NCI-H2227 (cell line): ENCODE data around the gene PRPF19.

Experiments used
- DNase-seq: peaks from one replicate; lab custom pipeline; 2025; ENCODE audit not compliant: unreplicated experiment; lab: John Stamatoyannopoulos, UW

Gene PRPF19

GRCh38 chr11:60876168-60876485, 30.3 kb downstream of the PRPF19 start:
- DNase-seq: no peak

GRCh38 chr11:60875366-60876167, 30.8 kb downstream of the PRPF19 start:
- no peak for DNase-seq

DNA sequence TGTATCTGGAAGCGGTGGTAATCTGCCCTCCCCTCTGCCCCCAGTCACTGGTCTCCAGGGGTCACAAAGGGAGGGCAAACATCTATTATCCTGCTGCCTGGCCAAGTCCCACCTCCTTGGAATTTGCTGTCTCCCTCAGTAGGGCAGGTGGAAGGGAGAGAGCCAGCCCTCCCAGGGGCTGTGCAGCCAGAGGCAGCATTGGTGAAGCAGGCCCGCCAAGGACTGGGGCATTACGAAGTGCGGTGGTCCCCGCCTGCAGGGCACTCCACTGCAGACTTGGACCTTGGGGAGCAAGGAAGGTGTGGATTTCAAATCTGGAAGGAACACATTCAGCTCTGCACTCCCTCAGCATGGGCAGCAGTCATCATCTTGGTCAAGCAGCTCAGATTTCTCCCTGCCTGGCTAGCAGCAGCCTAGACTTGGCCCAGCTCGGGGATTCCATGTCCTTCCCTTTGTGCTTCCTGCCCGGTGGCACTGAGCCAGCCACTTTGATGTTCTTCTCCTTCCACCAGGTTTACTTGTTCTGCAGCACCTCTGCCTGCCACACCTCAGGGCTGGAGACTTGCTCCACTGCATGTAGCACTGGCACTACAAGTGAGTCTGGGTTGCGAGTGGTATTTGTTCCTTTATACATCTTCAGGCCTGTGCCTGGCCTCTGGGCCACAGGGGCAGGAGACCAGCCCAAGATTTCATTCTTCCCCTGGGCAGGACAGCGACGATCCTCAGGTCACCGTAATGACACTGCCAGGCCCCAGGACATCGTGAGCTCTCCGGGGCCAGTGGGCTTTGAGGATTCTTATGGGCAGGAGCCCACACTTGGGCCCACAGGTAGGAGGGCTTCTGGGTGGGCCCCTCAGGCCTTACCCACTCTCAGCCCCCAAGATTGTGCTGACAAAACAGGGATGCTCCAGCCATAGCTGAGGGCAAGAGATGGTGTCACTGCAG, 31.7 kb downstream of the PRPF19 start:
- no peak for DNase-seq

GRCh38 chr11:60873533-60873932, 32.9 kb downstream of the PRPF19 start:
- no peak for DNase-seq

- DNase-seq: no peak
These were observed 33.3 kb downstream of the PRPF19 start for GRCh38 chr11:60872961-60873524.

GRCh38 chr11:60872124-60872960, 34.0 kb downstream of the PRPF19 start:
- no peak for DNase-seq

DNA sequence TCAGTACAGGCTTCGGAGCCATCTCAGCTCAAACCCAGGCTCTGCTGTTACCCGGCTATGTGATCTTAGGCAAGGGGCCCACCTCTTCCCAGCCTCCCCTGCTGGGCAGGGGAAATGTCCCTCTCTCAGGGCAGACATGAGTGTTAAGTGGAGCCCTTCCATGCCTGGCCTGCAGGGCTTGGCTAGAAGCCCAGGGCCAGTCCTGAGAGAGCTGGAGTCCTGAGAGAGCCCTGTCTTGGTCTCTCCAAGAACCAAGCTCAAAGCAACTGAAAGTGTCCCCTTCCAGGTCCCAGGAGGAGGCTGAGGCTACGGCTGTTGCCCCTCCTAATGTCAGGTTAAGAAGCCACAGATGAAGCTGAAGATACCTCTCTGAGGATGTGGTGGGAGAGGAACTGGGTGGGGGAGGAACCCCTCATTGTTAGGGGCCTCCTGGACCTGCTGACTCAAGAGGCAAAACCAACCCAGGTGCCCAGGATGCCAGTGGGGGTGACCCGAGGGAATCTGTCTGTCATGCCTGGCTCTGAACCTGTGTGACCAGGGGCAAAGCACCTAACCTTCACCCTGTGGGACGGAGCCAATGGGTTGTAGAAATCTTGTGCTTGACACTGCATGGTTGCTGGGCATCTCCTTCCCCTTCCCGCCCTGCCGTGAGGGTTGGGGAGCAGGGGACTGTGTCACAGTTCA, 34.9 kb downstream of the PRPF19 start:
- no peak for DNase-seq

DNA sequence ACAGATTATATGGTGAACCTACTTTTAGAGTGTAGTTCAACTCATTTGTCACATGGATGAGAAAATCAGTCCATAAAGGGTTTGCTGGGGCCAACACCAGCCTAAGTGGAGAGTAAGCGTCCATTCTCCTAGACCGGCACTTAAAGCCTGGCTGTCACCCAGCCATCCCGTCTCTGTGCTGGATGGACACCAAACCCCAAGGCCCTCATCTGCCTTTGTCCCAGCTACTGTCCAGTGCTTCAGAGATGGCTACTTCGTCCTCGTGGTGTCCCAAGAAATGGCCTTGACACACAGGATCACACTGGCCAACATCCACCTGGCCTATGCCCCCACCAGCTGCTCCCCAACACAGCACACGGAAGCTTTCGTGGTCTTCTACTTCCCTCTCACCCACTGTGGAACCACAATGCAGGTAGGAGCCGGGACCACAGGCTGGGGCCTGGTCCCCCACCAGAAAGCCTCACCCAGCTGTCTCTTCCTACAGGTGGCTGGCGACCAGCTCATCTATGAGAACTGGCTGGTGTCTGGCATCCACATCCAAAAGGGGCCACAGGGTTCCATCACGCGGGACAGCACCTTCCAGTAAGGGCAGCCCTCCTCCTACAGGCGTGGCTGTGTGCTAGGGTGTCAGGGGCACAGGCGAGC, 35.5 kb downstream of the PRPF19 start:
- DNase-seq: no peak

DNA sequence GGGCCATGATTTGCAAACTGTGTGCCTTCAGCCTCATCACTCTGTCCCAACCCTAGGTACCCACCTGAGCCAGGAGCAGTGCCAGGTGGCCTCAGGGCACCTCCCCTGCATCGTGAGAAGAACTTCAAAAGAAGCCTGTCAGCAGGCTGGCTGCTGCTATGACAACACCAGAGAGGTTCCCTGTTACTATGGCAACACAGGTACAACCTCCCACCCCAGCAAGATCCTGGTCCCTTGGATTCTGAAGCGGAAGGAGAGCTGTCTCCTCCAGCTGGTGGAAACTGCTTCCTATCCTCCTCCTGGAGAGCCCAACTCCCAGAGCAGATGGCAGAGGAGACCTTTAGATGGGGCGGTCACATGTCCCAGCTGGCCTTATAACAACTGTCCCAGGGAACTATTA, 36.1 kb downstream of the PRPF19 start:
- peak; percentile 50 for DNase-seq

DNA sequence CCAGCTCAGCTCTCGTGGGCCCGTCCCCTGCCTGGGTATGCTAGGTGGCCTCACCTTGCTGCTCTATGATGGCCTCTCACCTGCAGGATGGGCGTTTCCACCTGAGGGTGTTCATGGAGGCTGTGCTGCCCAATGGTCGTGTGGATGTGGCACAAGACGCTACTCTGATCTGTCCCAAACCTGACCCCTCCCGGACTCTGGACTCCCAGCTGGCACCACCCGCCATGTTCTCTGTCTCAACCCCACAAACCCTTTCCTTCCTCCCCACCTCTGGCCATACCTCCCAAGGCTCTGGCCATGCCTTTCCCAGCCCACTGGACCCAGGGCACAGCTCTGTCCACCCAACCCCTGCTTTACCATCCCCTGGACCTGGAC, 36.9 kb downstream of the PRPF19 start:
- DNase-seq: no peak

DNA sequence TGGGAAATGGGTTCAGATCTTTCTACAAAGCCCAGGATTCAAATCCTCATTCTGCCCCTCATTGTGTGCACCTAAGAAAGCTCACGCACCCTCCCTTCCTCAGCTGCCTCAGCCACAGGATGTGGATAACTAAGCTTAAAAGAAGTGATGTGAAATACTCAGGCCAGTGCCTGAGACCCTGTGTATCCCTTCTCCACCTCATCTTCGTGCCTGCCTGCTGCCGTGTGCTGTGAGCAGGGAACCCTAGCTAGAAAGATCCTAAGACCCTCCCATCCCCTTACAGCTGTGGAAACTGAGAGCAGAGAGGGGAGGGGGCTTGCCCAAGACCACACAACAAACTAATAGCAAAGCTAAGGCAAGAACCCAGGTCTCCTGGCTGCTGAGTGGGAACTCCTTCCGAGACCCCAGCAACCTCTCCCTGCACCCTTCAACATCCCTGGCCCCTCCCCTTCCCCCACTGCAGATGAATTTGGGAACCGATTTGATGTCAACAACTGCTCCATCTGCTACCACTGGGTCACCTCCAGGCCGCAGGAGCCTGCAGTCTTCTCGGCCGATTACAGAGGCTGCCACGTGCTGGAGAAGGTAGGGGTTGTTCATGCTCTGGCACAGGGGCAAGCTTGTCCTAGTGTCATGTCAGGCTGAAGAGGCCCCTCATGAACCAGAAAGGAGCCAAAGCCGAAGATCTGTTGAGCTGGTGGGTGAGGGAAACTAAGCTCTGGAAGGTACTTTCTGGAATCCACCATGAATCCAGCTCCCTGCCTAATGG, 37.5 kb downstream of the PRPF19 start:
- DNase-seq: no peak

GRCh38 chr11:60867871-60868681, 38.3 kb downstream of the PRPF19 start:
- no peak for DNase-seq

DNA sequence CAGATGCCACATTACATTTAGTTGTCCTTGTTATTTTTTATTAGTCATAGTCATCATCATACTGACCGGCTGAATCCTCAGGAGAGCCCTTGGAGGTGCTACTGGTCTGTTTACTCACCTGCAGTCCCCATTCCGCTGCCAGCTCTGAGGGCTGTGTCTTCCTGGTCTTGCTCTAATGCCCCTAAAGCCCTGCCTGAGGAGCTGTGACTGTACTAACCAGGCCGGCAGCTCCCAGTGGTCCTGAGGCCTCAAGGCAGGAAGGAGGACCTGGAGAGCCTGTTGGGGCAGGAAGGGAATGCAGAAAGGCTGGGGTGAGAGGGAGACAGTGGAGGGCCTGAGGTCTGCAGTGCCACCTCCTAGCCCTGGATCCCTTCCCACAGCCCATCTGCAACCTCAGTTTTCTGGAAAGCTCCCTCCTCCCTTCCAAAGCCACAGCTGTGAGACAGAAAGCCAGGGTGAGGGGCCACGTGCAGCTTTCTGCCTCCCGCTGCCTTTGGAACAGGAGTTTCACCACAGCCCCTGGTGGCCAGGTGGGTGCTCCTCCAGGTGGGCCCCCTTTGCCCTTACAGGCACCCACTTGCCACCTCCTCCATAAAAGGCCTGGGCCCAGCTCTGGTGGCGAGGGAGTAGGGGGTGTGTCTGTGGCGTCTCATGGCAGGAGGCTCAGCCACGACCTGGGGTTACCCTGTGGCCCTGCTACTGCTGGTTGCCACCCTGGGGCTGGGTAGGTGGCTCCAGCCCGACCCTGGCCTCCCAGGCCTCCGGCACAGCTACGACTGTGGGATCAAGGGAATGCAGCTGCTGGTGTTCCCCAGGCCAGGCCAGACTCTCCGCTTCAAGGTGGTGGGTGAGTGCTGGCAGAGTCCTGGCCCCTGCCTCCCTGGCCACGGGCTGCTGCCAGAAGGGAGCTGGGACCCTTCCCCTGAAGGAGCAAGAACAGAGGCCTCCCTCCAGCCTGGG, 39.2 kb downstream of the PRPF19 start, which contains the start of gene ZP1:
Gene ZP1 (plus strand): TSS at position 632 of the 960 bp plus-strand sequence. CDS start 20 bp downstream, at position 652.
- no peak for DNase-seq

DNA sequence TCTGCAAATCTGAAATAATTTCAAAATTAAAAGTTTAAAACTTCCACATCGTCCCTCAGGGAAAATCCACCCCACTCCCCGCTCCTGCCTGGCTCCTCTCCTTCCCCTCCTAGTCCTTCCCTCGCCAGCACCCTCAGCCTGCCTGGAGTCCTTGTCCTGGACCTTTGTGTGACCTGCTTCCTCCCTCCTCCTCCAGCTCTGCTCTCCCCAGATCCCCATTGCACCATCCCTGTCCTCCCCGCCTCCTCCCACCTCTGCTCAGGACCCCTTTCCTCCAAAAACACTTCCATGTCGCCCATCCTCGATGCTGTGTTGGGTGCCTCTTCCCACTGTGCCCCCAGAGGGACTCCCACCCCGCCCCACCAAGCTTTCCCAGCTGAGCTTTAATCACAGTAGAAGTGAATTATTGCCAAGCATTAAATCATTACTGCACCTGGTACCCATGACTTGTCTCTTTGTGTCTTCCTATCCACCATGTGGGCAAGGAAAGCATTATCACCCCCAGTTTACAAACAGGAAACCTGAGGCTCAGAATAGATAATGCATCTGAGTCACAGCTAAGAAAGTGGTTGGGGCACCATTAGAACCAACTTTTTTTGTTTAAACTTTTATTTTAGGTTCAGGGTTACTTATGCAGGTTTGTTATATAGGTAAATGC, 41.4 kb downstream of the PRPF19 start:
- DNase-seq: no peak

- no peak for DNase-seq
These were observed 42.5 kb downstream of the PRPF19 start for GRCh38 chr11:60863550-60864521.
